GM08714 (cell line): ENCODE data around the gene ANGPTL7.
"Not testable (repeated sequence)": the region's sequence is repeated elsewhere in the genome, so short reads cannot be mapped to it uniquely, and the experiment has no call there.

Source experiments
- H3K4me3 ChIP-seq: fragments of 200-500 bp; sonication (Bioruptor generic); 2 replicates; pipeline ENCODE4 v1.5.1; 2014; ENCODE audit warnings: mild to moderate bottlenecking, low read length, inconsistent platforms
- ZNF274 ChIP-seq: IDR thresholded peaks from 2 replicates; pipeline ENCODE4 v1.6.1; 2012; ENCODE audit warnings: mild to moderate bottlenecking, low read depth, low read length

Gene ANGPTL7

GRCh38 chr1:11157394-11157793 is 31.8 kb upstream of the ANGPTL7 start:
- no peak for TF ChIP-seq ZNF274
- H3K4me3 ChIP-seq, result no peak overlapping the region

GRCh38 chr1:11157867-11158266 is 31.3 kb upstream of the ANGPTL7 start:
- H3K4me3 ChIP-seq, result no peak overlapping the region
- TF ChIP-seq ZNF274, result no peak

GRCh38 chr1:11158291-11158690 is 30.9 kb upstream of the ANGPTL7 start:
- TF ChIP-seq ZNF274, result no peak
- no peak overlapping the region for H3K4me3 ChIP-seq

GRCh38 chr1:11158720-11159321 is 30.3 kb upstream of the ANGPTL7 start:
- no peak overlapping the region for H3K4me3 ChIP-seq
- no peak for TF ChIP-seq ZNF274

- not testable (repeated sequence) for H3K4me3 ChIP-seq
Observed at GRCh38 chr1:11162752-11163151, 26.4 kb upstream of the ANGPTL7 start.

- not testable (repeated sequence) for H3K4me3 ChIP-seq
Observed at GRCh38 chr1:11166744-11167143, 22.4 kb upstream of the ANGPTL7 start.

- no peak for TF ChIP-seq ZNF274
- no peak overlapping the region for H3K4me3 ChIP-seq
Observed at GRCh38 chr1:11168731-11169130, 20.4 kb upstream of the ANGPTL7 start.

GRCh38 chr1:11169202-11169601 is 20.0 kb upstream of the ANGPTL7 start:
- H3K4me3 ChIP-seq, result no peak overlapping the region
- no peak for TF ChIP-seq ZNF274

- H3K4me3 ChIP-seq, result no peak overlapping the region
- TF ChIP-seq ZNF274, result no peak
Observed at GRCh38 chr1:11170102-11170501, 19.1 kb upstream of the ANGPTL7 start.

- no peak overlapping the region for H3K4me3 ChIP-seq
- no peak for TF ChIP-seq ZNF274
Observed at GRCh38 chr1:11174261-11174942, 14.8 kb upstream of the ANGPTL7 start.

- no peak for TF ChIP-seq ZNF274
- H3K4me3 ChIP-seq, result no peak overlapping the region
Observed at GRCh38 chr1:11175461-11175860, 13.7 kb upstream of the ANGPTL7 start.

GRCh38 chr1:11176081-11176706 is 13.0 kb upstream of the ANGPTL7 start:
- TF ChIP-seq ZNF274, result no peak

GRCh38 chr1:11178021-11179015 is 10.8 kb upstream of the ANGPTL7 start:
- TF ChIP-seq ZNF274, result no peak
- no peak overlapping the region for H3K4me3 ChIP-seq

More at GRCh38 chr1:11176081-11176706, 13.0 kb upstream of the ANGPTL7 start:
- no peak overlapping the region for H3K4me3 ChIP-seq

- TF ChIP-seq ZNF274, result no peak
- H3K4me3 ChIP-seq, result no peak overlapping the region
Observed at GRCh38 chr1:11179125-11179524, 10.0 kb upstream of the ANGPTL7 start.

GRCh38 chr1:11179749-11180148 is 9.4 kb upstream of the ANGPTL7 start:
- H3K4me3 ChIP-seq, result not testable (repeated sequence)
